ACHN (cell line): Measurements from ENCODE around the gene CA12.

Experiments
- DNase-seq: peaks from one replicate; pipeline ENCODE4 v3.0.0-alpha.2; 2015
- in situ Hi-C: cut with HindIII; loops from 2 replicates; pipeline ENCODE4 v1.10.0; 2017; ENCODE audit warnings: low sequenced_read_pairs, low pct_ligation_motif_present, low pct_unique_long_range_greater_than_20kb

Gene CA12

DNA sequence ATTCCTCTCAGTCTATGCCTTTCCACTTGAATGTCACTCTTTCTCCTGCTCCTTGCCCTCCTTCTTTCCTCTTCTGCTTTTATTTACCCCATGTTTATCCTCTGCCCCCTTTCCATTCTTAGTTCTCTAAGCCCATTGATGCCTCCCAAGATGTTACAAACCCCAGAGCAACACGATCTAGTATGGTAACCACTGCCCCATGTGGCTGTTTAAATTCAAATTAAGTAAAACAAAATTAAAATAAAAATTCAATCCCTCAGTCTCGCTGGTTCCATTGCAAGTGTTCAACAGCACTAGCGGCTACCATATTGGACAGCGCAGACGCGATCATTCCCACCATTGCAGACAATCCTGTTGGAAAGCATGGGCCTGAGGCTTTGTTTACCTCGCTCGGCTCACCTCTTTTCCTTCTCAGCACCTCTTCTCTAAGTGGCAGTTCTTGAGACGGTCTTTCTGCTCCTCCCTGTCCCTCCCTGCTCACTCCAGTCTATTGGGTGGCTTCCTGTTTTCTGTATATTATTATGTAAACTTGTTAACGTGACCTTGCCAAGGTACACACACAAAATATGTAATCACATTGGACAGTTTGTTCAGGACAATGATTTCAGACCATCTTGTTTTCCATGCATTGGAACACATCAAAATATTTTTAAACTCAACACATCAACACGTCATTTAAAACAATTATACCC lies 21.8 kb upstream of the CA12 start:
- no peak for DNase-seq
- in situ Hi-C loops = no loop called here

DNA sequence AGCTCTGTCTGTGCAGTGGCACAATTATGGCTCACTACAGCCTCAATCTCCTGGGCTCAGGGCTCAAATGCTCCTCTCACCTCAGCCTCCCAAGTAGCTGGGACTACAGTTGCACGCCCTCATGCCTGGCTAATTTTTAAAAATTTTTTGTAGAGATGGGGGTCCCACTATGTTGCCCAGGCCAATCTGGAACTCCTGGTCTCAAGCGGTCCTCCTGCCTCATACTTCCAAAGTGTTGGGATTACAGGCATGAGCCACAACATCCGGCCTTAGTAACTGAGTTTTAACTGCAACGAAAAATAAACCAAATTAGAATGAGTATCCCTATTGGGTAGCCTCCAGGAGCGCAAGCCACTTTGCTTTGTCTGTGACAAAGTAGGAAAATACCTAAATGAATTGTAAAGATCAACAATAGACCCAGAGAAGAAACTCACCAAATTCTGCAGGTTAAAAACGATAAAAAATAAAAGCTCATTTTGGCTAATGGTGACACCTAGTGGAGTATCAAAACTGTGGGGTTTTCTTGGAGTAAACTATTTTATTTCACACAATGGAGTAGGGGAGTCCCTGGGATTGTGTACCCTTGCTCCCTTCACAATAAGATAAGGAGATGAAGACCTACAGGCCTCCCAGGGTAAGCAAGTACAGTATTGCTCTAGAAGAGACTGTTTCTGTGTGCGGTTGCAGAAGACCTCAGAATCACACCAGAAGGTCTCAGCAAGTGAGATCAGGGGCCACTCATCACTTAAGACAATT lies 21.0 kb upstream of the CA12 start:
- in situ Hi-C loops = no loop called here
- DNase-seq = peak; percentile 45

DNA sequence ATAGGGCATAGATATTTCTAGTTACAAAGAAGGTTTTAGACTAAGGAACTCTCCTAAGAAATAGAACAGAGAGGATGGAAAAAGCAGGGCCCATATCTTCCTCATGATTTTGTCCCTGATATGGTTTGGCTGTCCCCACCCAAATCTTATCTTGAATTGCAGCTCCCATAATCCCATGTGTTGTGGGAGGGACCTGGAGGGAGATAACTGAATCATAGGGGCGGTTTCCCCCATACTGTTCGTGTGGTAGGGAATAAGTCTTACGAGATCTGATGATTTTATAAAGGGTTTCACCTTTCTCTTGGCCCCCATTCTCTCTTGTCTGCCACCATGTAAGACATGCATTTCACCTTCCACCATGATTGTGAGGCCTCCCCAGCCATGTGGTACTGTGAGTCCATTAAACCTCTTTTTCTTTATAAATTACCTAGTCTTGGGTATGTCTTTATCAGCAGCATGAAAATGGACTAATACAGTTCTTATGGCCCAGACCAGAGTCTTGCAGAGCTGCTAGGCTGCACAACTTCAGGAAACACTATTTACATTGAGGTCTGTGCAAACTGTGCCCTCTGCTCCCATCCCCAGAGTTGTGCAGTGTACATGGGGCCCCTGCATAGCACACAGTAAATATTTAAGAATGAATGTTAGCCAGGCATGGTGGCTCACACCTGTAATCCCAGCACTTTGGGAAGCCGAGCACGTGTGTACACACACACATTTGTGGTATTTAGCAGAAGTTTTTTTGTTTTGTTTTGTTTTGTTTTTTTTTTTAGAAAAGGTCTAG lies 20.3 kb upstream of the CA12 start:
- in situ Hi-C loops = no loop called here
- no peak for DNase-seq

DNA sequence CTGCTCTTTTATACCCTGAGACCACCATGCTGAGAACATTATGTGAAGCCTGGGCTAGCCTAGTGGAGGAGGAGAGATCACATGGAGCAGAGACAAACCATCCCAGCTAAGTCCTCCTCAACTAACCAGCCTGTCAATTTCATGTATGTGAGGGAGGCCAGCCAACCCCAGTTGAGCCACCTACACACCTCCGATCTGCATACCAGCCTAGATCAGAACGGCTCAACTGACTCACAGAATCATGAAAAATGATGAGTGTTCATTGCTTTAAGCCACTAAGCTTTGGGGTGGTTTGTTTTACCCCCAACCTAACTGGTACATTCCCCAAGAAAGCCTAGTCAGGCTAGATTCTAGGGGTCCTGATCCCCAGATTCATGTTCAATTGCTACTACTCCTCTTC lies 19.4 kb upstream of the CA12 start:
- in situ Hi-C loops = no loop called here
- DNase-seq = no peak

DNA sequence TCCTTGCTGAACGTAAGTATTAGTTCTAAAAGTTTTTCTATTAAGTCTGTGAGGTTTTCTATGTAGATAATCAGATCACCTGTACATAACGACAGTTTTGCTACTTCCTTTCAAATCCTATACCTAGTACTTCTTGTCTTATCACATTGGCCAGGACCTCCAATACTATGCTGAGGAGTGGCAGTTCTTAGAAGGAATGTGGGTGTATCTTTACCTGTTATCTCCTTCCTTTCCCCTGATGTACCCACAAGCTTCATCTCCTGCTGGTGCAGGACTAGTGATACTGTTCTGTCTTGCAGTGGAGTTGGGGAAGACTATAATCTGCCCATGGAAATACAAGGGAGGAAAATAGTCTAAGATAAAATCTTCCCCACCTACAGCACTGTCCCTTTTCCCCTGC lies 16.8 kb upstream of the CA12 start:
- in situ Hi-C loops = no loop called here
- DNase-seq = no peak

DNA sequence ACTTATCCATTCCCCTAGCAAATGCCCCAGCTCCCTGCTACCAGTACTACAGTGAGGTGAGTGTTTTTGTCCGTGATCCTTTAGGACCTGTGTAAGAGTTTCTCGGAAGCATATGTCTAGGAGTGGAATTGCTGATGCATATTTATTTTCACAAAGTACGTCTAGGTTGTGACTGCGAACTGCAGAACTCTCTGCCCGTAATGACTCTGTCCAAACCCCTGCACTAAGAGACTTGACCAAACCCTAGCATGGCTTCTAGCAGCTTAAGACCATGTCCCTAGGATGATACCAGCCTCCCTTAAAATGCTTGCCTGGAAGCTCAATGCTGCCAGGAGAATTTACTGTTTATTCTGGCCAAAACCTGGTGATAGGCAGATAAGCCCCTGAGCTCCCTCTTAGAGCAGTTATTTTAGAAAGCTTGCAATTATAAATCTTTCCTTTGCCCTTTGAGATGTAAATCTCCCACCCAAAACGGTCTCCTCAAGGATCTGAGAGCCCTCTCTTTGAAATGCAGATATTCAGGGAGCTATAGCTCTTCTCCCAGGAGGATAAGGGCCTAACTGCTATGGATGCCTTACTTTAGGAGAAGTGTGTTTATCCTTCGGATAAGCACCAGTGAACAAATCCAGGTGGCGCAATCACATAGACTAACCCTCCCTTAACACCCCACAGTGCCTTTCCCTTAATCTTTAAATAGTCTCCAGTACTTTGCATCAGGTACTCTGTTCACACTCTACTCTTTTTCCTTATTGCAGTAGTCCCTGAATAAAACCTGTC lies 14.7 kb upstream of the CA12 start:
- in situ Hi-C loops = no loop called here

DNA sequence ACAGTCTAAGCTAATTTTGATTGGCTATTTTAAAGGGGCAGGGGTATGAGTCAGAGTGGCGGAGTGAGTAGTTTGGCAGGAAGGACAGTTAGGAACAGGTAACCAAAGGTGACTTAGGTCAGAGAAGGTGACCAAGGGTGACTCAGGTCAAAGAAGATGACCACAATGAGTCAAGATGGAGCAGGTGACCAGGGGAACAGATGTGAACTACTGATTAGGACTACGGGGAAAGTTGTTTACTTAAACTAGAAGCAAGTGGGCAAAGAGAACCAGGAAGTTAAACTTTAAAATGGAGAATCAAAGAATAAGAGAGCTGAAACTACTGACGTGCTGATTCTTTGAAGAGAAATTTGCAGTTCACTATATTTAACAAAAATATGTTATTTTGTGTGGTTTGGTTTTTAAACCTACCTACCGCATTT lies 14.1 kb upstream of the CA12 start:
- no peak for DNase-seq
- in situ Hi-C loops = no loop called here

More for the DNA sequence above, 14.7 kb upstream of the CA12 start:
- DNase-seq = no peak

DNA sequence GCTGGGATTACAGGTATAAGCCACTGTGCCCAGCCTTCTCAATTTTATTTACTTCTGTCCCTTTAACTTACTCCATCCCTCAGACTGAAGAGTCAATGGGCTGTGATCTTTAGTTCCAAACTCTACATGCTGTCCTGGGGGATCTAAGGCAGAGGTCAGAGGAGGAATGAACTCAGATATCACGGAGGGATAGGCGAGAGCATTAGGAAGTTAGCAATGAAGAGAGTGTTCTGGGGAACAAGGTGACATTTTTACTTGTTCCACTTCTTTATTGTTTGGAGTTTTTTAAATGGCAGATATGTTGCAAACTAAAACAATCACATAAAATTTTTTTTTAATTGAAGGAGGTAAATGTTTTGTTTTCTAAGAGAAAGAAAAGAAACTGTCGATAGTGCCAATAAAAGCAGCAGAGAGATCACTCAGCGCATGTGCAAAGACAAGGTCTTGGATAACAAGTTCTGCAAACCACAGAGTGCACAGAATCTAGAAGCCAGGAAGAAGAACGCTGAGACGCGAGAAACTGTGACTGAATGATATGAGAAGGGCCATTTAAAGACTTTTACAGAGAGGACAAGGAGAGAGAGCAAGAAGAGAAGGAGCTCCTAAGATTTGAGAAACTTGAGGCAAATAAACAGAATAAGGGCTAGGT lies 10.8 kb upstream of the CA12 start:
- in situ Hi-C loops = no loop called here
- no peak for DNase-seq

DNA sequence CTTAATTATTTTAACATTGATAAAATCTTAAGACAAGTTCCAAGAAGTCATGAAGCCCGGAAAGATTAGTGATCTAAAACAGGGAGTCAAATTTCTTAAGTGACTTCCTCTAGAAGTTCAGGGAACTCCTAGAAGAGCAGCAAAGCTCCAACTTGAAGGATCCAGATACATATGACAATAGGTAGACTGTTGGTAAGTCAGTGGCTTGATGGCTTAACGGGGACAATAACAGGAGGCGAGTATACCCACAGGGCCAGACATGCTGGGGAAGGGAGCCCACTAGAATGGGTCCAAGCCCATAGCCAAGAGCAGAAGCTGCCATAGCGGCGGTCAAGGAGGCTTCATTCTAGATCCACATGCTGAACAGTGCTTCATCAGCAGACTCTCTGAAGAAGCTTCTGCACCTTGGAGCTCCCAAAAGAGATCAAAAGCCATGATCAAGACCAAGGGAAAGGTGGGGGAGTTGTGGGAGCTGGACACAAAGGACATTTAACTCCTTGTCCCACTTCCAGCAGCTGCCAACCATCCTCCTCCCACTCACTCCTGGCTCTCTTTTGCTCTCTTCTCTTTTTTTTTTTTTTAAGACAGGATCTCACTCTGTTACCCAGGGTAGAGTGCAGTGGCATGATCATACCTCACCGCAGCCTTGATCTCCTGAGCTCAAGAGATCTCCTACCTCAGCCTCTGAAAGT lies 10.2 kb upstream of the CA12 start:
- in situ Hi-C loops = no loop called here
- no peak for DNase-seq

DNA sequence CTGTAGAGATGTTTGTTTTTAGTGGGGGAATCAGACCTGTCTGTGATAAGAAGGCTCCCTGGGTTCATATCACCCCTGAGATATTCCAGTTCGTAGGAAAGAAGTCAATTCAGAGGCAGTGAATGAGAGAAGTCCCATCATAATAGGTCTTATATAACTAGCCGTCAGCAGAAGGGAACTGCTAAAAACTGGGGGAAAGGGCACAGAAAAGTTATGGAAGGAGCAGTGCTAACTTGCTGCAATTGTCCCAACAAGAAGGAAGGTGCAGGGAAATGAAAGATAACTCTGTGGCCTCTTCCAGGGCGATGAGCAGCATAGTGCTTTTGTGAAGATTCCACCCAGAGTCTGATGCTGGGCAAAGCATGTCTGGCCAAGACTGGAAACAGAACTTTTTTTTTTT lies 9.0 kb upstream of the CA12 start:
- no peak for DNase-seq
- in situ Hi-C loops = no loop called here

DNA sequence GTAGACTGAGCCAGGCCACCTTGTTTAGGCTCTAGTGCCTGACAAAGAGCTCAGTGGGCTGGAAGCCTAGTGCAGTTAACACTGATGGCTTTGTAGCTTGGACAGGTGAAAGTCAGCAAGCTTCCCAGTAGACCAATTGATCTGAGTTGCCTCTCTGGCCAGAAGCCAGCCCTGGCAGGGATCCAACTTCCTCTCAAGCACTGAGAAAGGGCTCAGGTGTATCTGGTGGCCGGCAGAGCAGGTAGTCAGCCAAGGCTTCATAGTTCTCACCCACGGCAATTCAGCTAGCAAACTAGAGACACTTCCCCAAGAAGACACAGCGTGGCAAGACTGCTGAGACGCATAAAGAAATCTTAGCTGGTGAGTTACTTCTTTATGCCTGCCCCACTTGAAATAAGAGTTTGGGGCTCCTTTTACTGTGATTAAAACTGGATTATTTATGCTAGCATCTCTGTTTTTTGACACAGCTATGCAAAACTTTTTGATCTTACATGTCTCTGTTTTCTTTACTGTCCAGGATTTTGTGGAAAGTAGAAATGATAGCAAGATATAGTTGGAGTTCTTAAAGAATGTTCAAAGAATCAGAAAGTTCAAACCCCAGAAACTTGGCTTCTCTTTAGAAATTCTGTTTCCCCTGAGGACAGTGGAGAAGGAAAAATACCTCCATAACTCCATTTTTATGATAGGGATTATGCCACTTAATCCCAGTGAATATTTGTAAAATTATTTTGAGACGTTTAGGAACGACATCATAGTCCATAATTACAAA lies 8.4 kb upstream of the CA12 start:
- no peak for DNase-seq
- in situ Hi-C loops = no loop called here

DNA sequence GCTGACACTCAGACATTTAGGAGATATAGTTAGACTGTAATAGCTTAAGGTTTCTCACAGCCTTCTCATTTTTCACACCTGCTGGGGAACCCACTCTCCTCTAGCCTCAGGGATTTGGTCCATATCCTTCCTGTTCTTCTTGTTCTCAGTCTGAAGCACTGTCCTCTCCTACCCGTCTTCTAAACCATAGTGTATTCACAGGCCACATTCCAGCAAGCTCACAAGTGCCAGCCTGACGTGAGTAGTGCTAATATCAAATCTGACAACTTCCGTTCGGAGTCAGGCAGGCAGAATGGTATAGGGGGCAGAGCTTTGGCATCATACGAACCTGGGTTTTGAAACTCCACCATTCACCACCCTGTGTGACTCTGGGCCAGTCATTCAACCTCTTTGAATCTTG lies 6.9 kb upstream of the CA12 start:
- in situ Hi-C loops = no loop called here
- no peak for DNase-seq

DNA sequence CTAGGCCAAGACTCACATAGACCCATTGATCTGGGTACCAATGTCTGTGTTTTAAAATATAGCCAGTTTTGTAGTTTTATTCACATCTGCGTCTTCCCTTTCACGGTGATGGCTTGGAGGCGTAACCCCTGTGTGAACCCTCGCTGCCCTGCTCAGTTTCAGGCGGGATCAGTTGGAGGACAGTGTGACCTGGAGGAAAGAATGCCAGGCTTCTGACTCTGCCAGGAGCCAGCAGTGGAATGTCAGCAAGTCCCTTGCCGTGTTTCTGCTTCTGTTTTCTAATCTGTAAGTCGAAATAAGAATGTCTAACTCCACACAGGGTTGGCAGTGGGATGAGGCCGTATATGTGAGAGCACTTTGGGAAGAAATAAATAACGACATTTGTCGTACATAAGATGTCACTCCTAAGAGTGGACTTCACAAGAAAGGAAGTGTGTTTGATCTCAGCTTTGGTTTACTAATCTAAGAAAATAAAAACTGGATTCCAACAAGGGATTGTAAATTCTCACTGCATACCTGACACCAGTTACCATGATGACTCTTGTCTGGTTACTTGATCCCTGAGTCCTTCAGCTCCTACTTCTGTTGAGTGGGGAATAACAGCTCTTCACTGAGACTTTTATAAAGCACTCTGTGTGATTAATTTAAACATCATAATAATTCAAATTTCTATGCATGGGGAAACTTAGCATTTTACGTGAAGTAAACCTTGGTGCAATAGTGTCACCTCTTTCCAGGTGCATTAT lies 6.3 kb upstream of the CA12 start:
- no peak for DNase-seq
- in situ Hi-C loops = no loop called here

DNA sequence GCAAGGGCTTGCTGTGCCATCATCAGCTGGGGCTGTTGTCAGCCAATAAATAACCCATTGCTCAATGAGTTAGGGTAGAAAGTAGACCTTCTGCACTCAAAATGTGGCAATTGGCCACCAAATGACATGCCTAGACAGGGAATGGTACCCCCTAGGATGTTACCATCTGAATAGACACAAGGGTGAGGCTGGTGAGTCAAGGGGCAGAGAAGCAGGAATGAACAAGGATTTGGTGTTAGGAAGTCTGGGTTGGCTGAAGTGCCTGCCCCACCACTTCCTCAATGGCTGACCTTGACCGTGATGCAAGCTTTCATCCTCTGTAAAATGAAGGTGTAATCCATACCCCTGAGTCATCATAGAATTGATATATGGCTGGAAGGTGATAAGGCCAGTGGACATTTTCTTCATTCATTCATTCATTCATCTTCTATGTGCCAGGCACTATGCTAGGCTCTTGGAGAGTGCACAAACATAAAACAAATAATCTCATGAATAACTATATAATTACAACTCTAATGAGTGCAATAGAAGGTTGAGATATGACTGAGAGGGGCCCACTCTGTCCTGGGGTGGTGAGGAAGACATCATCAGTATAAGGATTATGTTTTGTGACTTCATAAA lies 4.4 kb upstream of the CA12 start:
- DNase-seq = no peak
- in situ Hi-C loops = no loop called here

DNA sequence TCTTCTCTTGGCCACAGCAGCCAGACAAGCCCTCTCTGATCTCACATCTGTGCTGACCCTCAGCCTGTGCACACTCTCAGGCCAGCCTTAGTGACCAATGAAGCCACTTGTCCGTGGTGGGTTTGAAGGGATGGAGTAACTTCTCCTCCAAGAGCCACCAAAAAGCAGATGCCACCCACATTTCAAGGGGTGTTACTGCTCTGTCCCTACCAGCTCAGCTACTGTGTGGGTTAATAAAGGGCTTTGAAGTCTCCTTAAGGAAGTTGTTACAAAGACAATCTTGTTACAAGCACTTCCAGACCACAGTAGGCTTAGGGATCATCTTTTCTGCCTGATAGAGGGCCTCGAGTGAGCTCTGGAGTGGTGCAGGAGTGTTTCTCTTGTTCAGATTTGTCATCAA lies 3.3 kb upstream of the CA12 start:
- DNase-seq = no peak
- in situ Hi-C loops = no loop called here

DNA sequence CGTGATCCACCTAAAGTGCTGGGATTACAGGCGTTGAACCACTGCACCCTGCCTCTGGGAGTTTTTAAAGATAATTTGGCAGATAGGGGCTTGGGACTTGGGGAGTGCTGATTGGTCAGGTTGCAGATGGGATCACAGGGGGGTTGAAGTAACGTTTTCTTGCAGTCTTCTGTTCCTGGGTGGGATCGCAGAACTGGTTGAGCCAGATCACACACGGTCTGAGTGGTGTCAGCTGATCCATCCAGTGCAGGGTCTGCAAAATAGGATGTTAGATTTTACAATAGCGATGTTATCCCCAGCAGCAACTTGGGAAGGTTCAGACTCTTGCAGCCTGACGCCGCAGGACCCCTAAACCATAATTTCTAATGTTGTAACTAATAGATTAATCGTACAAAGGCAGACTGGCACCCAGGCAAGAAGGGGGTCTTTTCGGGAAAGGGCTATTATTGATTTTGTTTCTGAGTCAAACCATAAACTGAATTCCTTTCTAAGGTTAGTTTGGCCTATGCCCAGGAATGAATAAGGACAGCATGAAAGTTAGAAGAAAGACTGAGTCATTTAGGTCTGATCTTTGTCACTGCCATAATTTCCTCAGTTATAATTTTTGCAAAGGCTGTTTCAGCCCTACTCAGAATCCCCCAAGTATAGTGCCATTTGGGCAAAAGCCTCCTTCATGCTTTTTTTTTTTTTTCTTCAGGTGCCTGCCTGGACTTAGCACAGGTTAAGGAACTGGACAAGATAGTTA lies 1.5 kb upstream of the CA12 start:
- DNase-seq = no peak
- in situ Hi-C loops = no loop called here
